HG03457 (cell line): Measurements from ENCODE around the gene SRRM3.
"Not testable (repeated sequence)": the region's sequence is repeated elsewhere in the genome, so short reads cannot be mapped to it uniquely, and the experiment has no call there.

Experiments
- ATAC-seq: cut with Tn5 transposase; IDR thresholded peaks from one replicate; pipeline ENCODE4 v1.9.1; 2021; ENCODE audit warnings: moderate number of reproducible peaks; ENCODE audit not compliant: unreplicated experiment

Gene SRRM3

DNA sequence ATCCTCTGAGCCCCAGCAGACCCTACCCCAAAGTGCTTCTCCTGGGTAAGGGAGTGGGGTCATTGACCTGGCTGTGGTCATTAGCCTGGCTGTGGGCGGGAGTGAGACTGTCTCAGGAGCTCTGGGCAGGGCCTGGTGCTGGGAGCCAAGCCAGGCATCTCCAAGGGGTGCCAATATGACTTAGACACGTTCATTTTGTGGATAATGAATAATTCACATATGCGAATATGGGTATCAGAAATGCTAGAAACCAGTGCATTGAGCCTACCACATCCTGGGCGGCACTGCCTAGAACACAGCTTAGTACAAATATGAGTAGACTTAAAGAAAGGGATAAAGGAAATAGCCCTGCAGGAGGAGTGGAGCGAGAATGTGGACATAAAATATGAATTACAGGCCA is 14.4 kb upstream of the SRRM3 start:
- no peak for ATAC-seq

DNA sequence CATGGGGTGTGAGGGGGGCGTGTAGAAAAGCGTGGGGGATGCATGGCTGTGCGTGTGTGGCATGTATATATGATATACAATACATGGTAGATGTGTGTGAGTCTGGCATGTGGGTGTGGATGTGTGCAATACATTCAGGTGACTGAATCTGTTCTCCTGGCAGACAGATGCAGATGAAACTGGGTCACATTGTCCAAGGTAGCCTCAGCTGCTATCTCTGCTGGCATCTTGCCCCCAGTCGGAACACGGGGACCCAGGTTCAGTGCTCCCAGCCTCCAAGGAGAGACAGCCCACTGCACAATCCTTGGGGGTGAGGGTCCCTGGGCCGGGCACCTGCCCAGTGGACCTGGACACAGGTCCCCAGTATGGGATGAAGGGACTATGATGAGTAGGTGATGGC is 12.4 kb upstream of the SRRM3 start:
- ATAC-seq: no peak

GRCh38 chr7:76191783-76192240 is 9.9 kb upstream of the SRRM3 start:
- no peak for ATAC-seq

GRCh38 chr7:76193466-76193865 is 8.2 kb upstream of the SRRM3 start:
- ATAC-seq: no peak

- no peak for ATAC-seq
Measured at GRCh38 chr7:76193883-76194282, 7.8 kb upstream of the SRRM3 start.

DNA sequence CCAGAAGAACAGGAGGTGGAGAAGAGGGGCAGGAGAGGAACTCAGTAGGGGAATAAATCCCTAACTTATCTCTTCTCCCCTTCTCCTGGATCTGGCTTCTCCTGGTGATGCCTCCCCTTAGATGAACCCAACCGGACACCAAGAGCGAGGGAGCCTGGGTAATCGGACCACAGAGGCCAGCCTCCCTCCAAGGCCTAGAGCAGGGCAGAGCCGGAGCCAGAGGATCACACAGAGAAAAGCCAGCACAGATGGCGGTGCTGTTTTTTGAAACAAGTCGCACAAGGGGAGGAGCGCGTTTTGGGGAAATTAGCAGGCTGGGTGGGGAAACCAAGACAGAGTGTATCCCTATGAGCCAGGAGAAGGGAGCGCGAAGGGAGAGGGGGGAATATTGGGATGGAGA is 4.9 kb upstream of the SRRM3 start:
- ATAC-seq: no peak

- no peak for ATAC-seq
Measured at GRCh38 chr7:76198202-76198601, 3.5 kb upstream of the SRRM3 start.

- ATAC-seq: no peak
Measured at GRCh38 chr7:76202666-76203030, 952 bp downstream of the SRRM3 start.

DNA sequence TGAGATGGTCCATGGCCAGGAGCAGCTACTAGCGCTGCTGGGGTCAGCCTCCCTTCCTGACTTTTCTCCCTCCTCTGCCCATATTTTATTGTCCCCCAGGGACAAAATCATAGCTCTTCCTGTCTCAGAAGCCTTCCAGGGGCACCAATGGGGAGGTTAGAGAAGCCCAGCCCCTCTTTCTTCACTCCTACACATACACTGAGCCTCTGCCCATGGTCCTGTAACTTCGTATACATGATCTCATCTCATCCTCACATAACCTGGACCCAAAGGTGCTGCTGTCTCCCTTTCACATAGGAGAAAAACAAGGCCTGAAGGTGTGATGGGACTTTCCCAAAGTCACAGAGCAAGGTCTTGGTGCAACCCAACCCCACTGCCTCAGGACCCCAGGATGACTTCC is 2.5 kb downstream of the SRRM3 start:
- no peak for ATAC-seq

- ATAC-seq: no peak
Measured at GRCh38 chr7:76206633-76207032, 4.9 kb downstream of the SRRM3 start.

DNA sequence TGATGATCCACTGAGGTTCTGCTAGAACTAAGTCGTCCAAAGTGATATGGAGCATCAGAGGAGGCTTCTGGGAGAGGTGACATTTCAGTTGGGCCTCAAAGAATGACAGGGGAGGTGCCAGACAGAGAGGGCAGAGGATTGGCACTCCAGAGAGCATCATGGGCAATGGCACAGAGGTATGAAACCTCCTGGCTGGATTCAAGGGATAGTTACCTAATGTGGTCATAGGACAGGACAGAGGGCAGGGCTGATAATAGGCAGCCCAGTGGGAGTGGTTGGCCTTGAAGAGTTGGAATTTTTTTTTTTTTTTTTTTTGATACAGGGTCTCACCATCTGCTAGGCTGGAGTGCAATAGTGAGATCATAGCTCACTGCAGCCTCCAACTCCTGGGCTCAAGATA is 7.6 kb downstream of the SRRM3 start:
- ATAC-seq: no peak

GRCh38 chr7:76211216-76211615 is 9.5 kb downstream of the SRRM3 start:
- ATAC-seq: no peak

DNA sequence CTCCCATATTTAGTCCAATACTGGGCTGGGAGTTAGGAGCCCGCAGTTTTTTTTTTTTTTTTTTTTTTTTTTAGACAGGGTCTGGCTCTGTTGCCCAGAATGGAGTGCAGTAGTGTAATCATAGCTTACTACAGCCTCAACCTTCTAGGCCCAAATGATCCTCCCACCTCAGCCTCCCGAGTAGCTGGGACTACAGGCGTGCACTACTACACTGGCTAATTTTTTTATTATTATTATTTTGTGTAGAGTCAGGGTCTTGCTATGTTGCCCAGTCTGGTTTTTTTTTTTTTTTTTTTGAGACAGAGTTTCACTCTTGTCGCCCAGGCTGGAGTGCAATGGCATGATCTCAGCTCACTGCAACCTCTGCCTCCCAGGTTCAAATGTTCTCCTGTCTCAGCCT is 13.7 kb downstream of the SRRM3 start:
- not testable (repeated sequence) for ATAC-seq

GRCh38 chr7:76216381-76217082 is 14.8 kb downstream of the SRRM3 start:
- ATAC-seq: no peak

DNA sequence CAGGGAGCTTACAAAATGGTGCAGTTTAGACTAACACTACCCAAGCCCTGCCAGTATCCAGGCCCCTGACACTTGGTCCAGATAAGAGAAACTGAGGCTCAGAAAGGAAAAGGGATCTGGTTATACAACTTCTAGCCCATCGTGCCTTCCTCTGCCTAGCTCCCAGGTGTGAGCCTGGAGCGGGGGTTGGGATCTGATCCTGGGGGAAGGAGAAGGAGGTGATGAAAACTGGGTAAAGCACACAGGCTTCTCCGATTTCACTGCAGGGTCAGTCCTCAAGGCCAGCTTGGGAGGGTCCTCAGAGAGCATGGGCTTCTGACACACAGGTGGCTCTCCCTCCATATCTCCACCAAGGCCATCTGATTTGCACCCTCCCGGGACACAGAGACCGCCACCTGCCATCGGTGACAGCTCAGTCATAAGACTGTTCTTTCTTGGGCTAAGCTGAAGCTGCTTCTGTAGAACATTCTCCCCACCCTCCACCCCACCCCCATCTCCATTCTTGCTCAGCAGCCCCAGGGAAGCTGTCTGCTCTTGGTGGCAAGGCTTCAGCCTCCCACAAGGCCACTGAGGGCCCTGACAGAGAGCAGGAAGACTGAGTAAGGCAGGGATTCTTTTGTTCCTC is 16.4 kb downstream of the SRRM3 start:
- ATAC-seq: no peak

DNA sequence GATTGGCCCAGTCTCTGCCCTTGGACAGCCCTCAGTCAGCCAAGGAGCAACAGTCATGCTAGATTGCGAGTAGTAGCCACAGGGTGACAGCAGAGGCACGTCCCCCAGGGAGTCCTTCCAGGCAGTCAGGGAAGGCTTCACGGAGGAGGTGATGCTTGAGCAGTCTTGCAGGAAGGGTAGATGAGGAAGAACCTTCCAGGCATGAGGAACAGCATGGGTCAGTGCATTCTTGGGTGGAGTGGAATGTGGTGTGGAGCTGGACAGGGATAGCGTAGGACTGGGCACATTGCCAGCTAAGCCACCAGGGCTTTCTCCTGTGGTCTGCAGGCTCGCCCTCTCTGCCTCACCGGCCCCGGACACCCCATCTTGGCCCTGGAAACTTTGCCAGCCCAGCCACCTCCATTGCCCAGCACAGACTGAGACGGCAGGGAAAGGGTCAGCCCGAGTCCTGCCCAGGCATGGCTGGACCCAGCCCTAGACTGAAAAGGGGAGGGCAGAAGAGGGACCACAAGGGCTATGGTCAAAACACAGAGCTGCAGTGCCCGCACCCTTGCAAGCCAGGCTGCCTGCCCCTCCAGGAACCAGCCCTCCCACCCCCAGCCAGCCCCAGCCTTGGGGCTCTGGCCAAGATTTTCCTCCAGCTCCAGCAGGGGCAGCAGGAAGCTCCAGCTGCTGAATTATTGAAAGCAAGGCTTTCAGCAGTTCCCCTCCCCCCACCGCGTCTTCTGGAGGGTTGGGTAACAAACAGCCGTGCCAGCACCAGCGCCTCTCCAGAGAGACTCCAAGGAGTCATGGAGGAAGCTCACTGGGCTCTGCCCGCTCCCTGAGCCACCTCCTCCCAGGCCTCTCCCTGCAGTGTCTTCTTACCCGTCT is 18.7 kb downstream of the SRRM3 start:
- no peak for ATAC-seq

- ATAC-seq: no peak
Measured at GRCh38 chr7:76222333-76222732, 20.6 kb downstream of the SRRM3 start.

DNA sequence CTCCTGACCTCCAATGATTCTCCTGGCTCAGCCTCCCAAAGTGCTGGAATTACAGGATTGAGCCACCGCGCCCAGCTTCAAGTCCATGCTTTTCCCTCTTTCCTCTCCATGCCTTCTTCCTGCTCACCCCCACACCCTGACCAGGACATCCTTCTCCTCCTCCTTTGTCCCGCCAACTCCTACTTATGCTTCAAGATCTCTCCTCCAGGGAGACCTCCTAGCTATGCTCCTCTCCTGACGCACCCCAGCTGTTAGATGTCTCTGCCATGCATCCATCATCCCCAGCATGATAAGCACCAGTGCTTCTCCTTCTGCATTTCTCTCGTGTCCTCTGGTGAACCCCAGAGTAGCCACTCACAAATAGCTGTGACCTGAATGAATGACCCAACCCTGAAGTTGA is 21.1 kb downstream of the SRRM3 start:
- no peak for ATAC-seq

DNA sequence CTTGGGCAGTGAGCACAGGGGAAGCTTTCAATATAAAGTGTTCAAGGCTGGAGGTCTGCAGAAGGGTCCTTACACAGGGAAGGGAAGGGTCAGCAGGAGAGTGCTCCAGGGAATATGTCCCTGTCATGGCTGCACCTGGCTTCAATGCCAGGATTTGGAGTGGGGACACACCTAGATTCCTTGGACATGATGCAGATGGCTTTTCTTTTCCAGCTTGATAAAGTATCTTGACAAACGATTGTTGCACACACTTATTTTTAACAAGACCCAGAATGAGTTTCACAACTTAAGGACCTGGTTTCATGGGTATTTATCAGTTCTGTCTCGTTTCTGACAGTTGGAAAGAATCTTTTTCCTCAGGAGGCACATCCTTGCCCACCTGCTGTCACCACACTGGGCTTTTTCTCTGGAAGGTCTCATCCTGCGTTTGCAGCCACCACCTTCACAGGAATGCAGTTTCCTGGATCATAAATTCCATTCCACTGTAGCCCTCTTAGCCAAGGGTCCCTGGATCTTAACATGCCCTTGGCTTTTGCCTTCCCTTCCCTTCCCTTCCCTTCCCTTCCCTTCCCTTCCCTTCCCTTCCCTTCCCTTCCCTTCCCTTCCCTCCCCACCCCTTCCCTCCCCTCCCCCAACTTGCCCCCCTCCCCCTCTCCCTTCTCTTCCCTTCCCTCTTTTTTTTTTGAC is 21.7 kb downstream of the SRRM3 start:
- ATAC-seq: no peak

- ATAC-seq: no peak
Measured at GRCh38 chr7:76224695-76225094, 23.0 kb downstream of the SRRM3 start.

DNA sequence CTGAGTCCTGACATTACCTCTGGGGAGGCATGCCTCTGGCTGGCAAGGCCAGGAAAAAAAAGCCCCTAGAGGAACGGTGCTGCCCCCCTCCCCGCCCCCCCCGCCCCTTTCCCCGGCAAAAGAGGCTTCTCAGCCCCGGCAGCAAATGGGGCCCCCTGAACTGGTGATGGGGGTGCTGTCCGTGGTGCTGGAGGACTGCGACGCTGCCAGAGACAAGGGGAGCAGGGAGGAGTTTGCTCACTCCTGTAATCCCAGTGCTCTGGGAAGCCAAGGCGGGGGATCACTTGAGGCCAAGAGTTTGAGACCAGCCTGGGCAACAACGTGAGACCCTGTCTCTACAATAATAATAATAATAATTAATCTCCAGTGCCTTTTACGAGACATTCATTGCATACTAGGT is 23.7 kb downstream of the SRRM3 start:
- ATAC-seq: no peak
